GM23338 (cell line): ENCODE measurements around the gene SCAPER.

Source experiments
- CREB1 ChIP-seq: fragments of 250-450 bp; sonication (Bioruptor Pico); IDR thresholded peaks from 2 replicates; pipeline ENCODE4 v1.5.0; 2020; ENCODE audit warnings: low read depth, mild to moderate bottlenecking, moderate library complexity
- CTCF ChIP-seq, 2 experiments: fragments of 200-600 bp in 1 of 2; sonication (generic) in 1 of 2; conservative IDR thresholded peaks; 2 replicates each; pipeline versions ENCODE4 v1.5.1 to v1.6.1; 2016 to 2017; ENCODE audit warnings: antibody characterized with exemption in 2 of 2, low read depth in 2 of 2, mild to moderate bottlenecking in 2 of 2, moderate library complexity in 1 of 2
- ETS1 ChIP-seq: IDR thresholded peaks from 2 replicates; pipeline ENCODE4 v1.6.1; 2016; ENCODE audit warnings: antibody characterized with exemption
- EZH2 ChIP-seq: fragments of 200-600 bp; sonication (generic); IDR thresholded peaks from one replicate; pipeline ENCODE4 v1.8.0; 2017; ENCODE audit warnings: antibody characterized with exemption, mild to moderate bottlenecking, low read depth; ENCODE audit not compliant: unreplicated experiment
- EZH2phosphoT487 ChIP-seq: fragments of 200-600 bp; sonication (generic); IDR thresholded peaks from one replicate; pipeline ENCODE4 v1.8.1; 2018; ENCODE audit warnings: antibody characterized with exemption; ENCODE audit not compliant: unreplicated experiment
- JUNB ChIP-seq: IDR thresholded peaks from one replicate; pipeline ENCODE4 v1.6.1; 2016; ENCODE audit warnings: antibody characterized with exemption; ENCODE audit not compliant: unreplicated experiment
- NANOG ChIP-seq: IDR thresholded peaks from 2 replicates; pipeline ENCODE4 v1.6.1; 2016; ENCODE audit warnings: antibody characterized with exemption, borderline replicate concordance
- POLR2AphosphoS5 ChIP-seq: IDR thresholded peaks from 2 replicates; pipeline ENCODE4 v1.6.1; 2016; ENCODE audit warnings: antibody characterized with exemption, low read depth
- REST ChIP-seq: IDR thresholded peaks from one replicate; pipeline ENCODE4 v1.6.1; 2018; ENCODE audit warnings: antibody characterized with exemption; ENCODE audit not compliant: unreplicated experiment
- STAT1 ChIP-seq: IDR thresholded peaks from one replicate; pipeline ENCODE4 v1.6.1; 2016; ENCODE audit warnings: antibody characterized with exemption; ENCODE audit not compliant: unreplicated experiment
- ZNF114 ChIP-seq: fragments of 250-450 bp; sonication (Bioruptor Pico); IDR thresholded peaks from 2 replicates; pipeline ENCODE4 v1.5.0; 2020; ENCODE audit warnings: mild to moderate bottlenecking, moderate library complexity
- ZNF331 ChIP-seq: fragments of 250-450 bp; sonication (Bioruptor Pico); IDR thresholded peaks from 2 replicates; pipeline ENCODE4 v1.5.0; 2020; ENCODE audit warnings: low read depth, mild to moderate bottlenecking, moderate library complexity
- ZNF462 ChIP-seq: fragments of 250-450 bp; sonication (Bioruptor Pico); IDR thresholded peaks from 2 replicates; pipeline ENCODE4 v1.5.0; 2020; ENCODE audit warnings: mild to moderate bottlenecking, moderate library complexity

- TF ChIP-seq CTCF (conservative IDR thresholded peaks at IDR 0.05; ENCODE audit: low read depth in 2 of 2) (no peak), POLR2AphosphoS5 (no peak), CREB1 (no peak), EZH2phosphoT487 (no peak), JUNB (no peak), EZH2 (no peak), REST (no peak), NANOG (no peak), STAT1 (no peak), ZNF114 (CRISPR knock-in tag) (no peak), ZNF462 (CRISPR knock-in tag) (no peak), ZNF331 (CRISPR knock-in tag) (no peak), ETS1 (no peak)
These were observed 40.6 kb downstream of the SCAPER start for GRCh38 chr15:76864586-76864985.
